ENCODE results near the gene NRG3. TPM values are rescaled to one million over a fixed set of nuclear protein-coding genes. Genes with fewer than 3 reads are reported as not detected.

NRG3 gene
- total and polyA plus RNA-seq, 2 of the 8 experiments (the other 6 are each of a cell fraction or from before 2014, with no cell fraction given) = 4.2 to 5.0 TPM

GRCh38 chr10:82660205-82660604, 785.2 kb downstream of the NRG3 start:
- Histone ChIP-seq H3K56ac (replicated peaks; ENCODE audit: insufficient read length, low read depth, low read length) (no peak overlapping the region), H4K8ac (ENCODE audit: extremely low read depth, insufficient read depth, low read length) (no peak overlapping the region), H4K20me1 (replicated peaks in 1 of 2; ENCODE audit: control insufficient read depth in 1 of 2, insufficient read depth in 2 of 2, low read length in 2 of 2) (no peaks in the 10 kb centered on the region), H3K4ac (replicated peaks; ENCODE audit: insufficient read length, low read depth, low read length) (no peak overlapping the region), H2BK5ac (ENCODE audit: low read depth, low read length) (no peak overlapping the region), H3K79me1 (ENCODE audit: low read depth, low read length) (no peaks in the 10 kb centered on the region), H3K4me3 (ENCODE audit: extremely low read depth in 1 of 4, insufficient read depth in 2 of 4, low read depth in 3 of 4, low read length in 4 of 4) (no peak overlapping the region), H3K79me2 (ENCODE audit: control insufficient read depth in 1 of 2, insufficient read depth in 2 of 2, low read length in 2 of 2) (no peaks in the 10 kb centered on the region), H3K4me1 (replicated peaks in 1 of 4; ENCODE audit: control insufficient read depth in 3 of 4, insufficient read depth in 4 of 4, low read length in 3 of 4) (no peaks in the 10 kb centered on the region), H2AFZ (ENCODE audit: low read length) (no peak overlapping the region), H3K9ac (replicated peaks in 1 of 4; ENCODE audit: extremely low read depth in 1 of 4, low read depth in 3 of 4, low read length in 3 of 4) (no peak overlapping the region), H3K23me2 (ENCODE audit: low read depth, low read length) (no peaks in the 10 kb centered on the region; the same call in 1 of the 2 replicates), H3K14ac (ENCODE audit: insufficient read length) (no peak overlapping the region), H4K91ac (replicated peaks; ENCODE audit: insufficient read length, low read length) (no peak overlapping the region), H2BK15ac (ENCODE audit: low read length) (no peak overlapping the region), H4K5ac (ENCODE audit: insufficient read length, low read depth, low read length) (no peak overlapping the region), H3K4me2 (ENCODE audit: insufficient read depth in 1 of 2, low read depth in 2 of 2, low read length in 2 of 2) (no peak overlapping the region), H3K23ac (ENCODE audit: insufficient read length) (no peak overlapping the region), H2BK120ac (replicated peaks; ENCODE audit: low read depth, low read length) (no peak overlapping the region), H2BK20ac (ENCODE audit: low read length) (no peak overlapping the region), H3K9me3 (ENCODE audit: insufficient read depth in 2 of 2, low read depth in 1 of 2, low read length in 1 of 2) (no peaks in the 10 kb centered on the region), H3K27me3 (replicated peaks in 1 of 4; ENCODE audit: control insufficient read depth in 3 of 4, extremely low read depth in 1 of 4, insufficient read depth in 3 of 4, low read length in 3 of 4) (peaks cover 0 to 1% (median 0%) of the 10 kb centered on the region in 4 experiments; a peak in 1 of 7 replicates), H2BK12ac (ENCODE audit: low read depth, low read length) (no peak overlapping the region), H3K27ac (ENCODE audit: low read depth, low read length) (no peak overlapping the region), H3K36me3 (ENCODE audit: control insufficient read depth in 2 of 4, insufficient read depth in 4 of 4, low read length in 3 of 4) (no peaks in the 10 kb centered on the region), H2AK5ac (ENCODE audit: low read depth, low read length) (no peak overlapping the region), H3K18ac (ENCODE audit: extremely low read depth, low read length) (no peak overlapping the region)
- DNase-seq (ENCODE audit: low read depth in 1 of 2, low spot score in 2 of 2) = no peak
- FAIRE-seq = no peak
- POLR2A ChIA-PET (ENCODE audit: partially characterized antibody) = no interaction called here
- TF ChIP-seq RBBP5 (IDR thresholded peaks at IDR 0.05; ENCODE audit: borderline replicate concordance, low read depth, low read length) (no peak), JUND (IDR thresholded peaks at IDR 0.05; ENCODE audit: low read length) (0 out of 2 replicates have a peak, but pooled peaks have one; percentile 15)
- CTCF ChIA-PET (ENCODE audit: partially characterized antibody) = interaction anchor here (1.2 kb wide), 1 partner anchor 13 kb away, joined by 3 read pairs; no protein-coding TSS in a partner anchor
